ENCODE measurements around the gene WDR1.
"Not testable (repeated sequence)": the region's sequence is repeated elsewhere in the genome, so short reads cannot be mapped to it uniquely, and the experiment has no call there.

The WDR1 gene

GRCh38 chr4:10130178-10130888 is 13.7 kb upstream of the WDR1 start:
- DNase-seq (ENCODE audit: low spot score): no peak

DNA sequence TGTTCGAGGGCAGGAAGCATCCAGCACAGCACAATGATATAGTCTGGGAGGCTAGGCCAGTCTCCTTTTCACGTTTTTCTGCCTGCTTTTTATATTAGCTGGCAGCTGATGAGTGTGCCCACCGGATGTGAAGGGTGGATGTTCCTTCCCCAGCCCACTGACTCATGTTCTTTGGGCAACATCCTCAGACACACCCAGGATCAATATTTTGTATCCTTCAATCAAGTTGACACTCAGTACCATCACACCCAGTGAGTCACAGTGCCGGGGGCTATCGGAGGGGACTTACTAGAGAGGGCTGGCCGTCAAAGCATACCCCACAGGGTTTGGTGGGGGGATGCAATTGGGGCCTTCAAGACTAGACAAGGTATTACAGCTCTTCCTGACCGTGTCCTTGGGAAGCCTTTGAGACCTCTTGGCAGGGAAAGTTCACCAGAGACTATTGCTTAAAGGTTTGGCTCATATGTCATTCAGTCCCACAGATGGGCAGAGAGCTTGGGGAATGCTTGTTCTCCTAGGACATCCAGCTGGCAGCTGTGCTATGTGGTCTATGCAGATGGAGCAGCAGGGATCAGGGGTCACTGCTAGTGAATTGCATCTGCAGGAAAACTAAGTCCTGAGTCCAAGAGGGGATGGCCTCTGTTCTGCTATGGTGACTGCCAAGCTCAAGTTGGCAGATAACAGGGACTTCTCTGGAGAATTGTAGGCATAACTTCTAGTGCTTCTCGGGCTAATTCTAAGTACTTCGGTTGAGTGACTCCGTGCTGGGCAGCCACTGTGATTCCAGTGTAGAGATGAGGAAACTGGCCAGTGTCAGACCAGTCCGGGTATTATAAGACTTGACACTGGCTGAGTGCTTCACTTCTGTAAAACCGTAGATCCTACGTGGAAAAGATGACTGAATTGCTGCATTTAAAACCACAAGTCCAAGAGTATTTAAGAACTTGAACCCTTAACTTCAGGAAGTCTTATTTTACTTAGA is 12.9 kb upstream of the WDR1 start:
- DNase-seq (ENCODE audit: low spot score): no peak

- no peak for DNase-seq (ENCODE audit: low spot score)
Measured at GRCh38 chr4:10128761-10129160, 12.2 kb upstream of the WDR1 start.

DNA sequence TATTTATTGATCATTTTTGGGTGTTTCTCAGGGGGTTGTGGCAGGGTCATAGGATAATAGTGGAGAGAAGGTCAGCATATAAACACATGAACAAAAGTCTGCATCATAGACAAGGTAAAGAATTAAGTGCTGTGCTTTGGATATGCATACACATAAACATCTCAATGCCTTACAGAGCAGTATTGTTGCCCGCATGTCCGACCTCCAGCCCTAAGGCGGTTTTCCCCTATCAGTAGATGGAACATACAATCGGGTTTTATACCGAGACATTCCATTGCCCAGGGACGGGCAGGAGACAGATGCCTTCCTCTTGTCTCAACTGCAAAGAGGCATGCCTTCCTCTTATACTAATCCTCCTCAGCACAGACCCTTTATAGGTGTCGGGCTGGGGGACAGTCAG is 10.9 kb upstream of the WDR1 start:
- DNase-seq (ENCODE audit: low spot score): not testable (repeated sequence)

DNA sequence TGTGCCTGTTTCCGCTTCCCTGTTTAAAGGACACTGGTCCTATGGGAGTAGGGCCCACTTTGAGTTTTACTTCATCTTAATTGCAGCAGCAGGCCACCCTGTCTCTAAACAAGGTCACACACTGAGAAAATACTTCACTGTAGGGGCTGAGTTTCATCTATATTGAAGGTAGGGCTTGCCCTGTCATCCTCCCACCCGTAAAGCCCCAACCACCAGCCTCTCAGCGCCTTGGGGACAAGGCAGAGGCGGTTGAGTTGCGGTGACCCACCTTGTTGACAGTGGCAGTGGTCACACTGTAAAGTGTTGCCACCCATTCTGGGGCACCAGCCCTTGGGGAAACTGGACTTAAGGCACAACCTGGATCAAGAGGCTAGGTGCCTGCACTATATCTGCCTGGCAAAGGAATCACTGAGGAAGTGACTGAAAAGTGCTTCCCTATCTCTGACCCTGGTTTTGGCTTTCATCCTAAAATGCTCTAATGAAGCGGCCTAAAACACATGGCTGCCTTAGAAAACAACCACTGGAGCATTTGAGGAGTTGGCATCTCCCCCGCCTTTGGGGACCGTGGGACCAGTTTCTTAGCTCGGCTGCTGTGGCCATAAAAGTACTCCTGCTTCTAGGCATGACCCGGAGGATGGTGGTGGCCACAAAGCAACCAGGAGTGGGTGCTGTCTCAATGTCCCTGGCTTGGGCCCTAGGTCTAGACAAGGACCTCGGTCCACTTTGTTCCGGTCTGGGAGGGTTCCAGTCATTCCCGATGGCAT is 7.8 kb upstream of the WDR1 start:
- no peak for DNase-seq (ENCODE audit: low spot score)

DNA sequence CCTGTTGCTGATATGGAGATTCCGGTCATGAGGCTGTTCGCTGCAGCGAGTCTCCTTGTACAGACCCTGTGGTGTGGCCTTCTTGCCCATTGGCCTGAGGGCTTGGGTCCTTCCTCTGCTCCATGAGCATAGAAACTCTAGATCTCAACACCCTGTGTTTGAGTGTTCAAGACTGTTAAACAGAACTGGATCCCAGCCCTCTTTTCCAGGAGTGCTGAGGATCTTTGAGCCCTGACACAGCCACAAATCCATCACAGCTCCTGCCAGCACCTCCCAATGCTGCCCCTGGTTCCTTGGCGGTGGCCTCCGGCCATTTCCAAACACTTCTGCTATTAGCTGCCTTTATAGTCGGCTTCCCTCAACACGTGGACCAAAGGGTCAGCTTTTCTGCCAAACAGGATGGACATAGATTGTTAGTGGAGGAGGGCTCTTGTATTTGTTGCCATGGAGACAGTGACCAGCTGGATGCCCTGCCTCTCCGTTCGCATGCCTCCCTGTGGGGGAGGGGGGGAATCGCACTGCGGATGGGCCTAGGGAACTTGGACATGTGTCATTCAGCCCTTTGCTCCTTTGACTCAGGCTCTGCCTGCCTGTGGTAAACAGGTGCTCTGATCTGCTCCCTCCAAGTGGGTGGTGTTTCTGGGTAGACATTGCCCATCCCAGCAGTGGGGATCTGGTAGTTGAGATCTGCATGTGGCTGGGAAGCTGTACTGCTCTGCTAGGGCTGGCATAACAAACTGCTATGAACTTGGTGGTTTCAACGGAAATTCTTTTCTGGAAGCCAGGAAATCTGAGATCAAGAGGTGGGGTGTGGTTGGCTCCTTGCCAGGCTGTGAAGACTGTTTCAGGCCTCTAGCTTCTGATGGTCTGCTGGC is 6.9 kb upstream of the WDR1 start:
- no peak for DNase-seq (ENCODE audit: low spot score)

GRCh38 chr4:10122236-10122932 is 5.8 kb upstream of the WDR1 start:
- DNase-seq (ENCODE audit: low spot score): no peak

DNA sequence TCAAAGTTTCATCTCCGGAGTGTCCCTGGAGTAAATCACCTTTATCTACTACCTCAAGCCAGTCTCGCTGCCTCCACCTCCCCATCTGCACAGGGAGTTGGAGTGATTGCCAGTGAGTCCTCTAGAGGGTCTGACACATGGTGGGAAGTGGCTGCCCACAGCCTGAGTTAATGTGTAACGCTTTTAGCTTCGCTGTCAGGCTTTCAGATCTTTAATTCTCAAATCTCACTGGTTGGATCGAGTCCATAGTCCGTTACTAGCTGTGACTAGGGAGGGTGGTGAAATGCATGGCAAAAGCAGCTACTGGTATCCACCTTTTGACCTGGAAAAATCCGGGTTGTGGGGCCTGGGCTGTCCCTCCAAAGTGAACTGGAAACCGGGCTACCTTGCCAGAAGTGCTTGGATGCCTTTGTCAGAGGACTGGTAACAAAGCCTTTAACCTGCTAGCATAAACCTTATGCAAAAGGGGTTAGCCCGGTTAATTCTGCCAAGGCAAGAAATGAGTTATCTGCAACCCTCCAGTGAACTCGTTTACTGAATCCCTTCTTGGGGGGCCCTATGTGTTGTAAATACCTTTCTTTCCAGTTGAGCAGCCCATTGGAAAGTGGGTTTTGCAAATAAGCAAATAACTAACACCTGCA is 5.1 kb upstream of the WDR1 start:
- DNase-seq (ENCODE audit: low spot score): no peak

GRCh38 chr4:10120943-10121567 is 4.5 kb upstream of the WDR1 start:
- DNase-seq (ENCODE audit: low spot score): no peak

GRCh38 chr4:10119773-10120172 is 3.2 kb upstream of the WDR1 start:
- DNase-seq (ENCODE audit: low spot score): no peak

DNA sequence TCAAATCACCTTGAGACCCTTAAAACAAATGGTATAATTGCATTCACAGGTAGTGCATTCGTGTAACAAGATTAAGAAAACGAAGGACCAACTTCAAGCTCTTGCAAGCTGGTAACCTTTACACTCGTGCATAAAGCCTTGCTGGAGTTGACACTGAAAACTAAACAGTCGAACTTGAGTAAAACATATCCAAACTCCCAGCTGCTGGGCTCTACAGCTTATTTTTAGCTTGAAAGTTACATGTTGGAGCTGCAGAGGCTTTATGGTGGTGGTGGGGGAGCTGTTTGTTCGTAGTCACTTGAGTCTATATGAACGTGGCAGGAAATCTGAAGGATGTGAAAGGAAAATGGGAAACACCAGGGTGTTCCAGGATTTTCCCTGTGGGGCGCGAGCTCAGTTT is 2.7 kb upstream of the WDR1 start:
- DNase-seq (ENCODE audit: low spot score): no peak

GRCh38 chr4:10118048-10119004 is 1.7 kb upstream of the WDR1 start:
- no peak for DNase-seq (ENCODE audit: low spot score)

GRCh38 chr4:10117359-10118047 is 904 bp upstream of the WDR1 start:
- no peak for DNase-seq (ENCODE audit: low spot score)

DNA sequence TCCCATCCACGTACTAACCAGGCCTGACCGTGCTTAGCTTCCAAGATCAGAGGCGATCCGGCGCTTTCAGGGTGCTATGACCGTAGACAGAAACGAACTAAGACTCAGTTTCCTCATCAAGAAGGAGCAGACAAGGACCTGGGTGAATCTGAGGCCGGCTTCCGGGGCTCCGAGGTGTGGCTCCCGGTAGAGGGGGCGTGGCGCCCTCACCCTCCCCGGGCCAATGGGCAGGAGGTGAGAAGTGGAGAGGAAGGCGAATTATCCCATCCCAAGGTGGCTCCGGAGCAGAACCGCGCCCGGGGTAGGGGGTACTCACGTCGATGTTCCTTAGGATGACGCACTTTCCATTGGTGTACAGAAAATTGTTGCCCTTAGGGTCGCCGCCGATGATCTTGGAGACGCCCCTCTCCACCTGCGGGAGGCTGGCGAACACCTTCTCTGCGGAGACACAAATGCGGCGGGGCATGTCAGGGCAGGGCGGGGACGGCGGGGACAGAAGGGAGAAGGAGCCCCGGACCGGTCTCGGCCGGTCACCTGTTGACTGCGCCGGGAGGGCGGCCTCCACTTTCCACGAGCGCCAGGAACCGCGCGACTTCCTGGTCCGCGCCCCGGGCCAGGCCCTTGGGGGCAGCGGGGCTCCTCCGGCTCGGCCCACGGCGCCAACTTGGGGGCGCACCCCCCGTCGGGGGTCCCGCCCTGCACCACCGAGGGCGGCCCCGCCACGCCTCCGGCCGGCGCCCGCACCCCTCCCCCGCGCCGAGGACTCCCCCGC is 616 bp downstream of the WDR1 start:
- peak; percentile 34 for DNase-seq (ENCODE audit: low spot score)

DNA sequence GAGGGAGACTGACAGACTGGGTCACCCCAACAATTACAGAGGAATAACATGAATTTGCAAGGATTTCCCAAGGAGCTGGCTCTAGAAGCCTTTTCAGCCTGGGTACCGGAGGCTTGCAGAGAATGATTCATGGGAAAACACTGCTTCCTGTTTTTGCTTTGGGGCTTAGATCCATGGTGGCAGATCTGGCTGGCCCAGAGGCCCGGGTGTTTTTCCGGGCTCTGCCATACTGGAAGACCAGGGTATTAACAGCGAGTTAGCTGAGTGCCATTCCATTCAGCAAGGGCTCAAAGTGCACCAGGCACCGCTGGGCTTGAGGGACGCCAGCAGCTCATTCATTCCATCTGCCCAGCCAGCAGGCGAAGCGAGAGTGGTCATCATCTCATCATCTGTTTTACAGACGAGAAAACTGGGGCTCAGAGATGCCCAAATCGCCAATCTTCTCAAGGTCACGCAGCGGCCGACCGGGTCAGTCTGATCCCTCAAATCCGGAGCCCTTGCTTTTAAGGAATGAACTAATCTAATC is 1.3 kb downstream of the WDR1 start:
- DNase-seq (ENCODE audit: low spot score): no peak

DNA sequence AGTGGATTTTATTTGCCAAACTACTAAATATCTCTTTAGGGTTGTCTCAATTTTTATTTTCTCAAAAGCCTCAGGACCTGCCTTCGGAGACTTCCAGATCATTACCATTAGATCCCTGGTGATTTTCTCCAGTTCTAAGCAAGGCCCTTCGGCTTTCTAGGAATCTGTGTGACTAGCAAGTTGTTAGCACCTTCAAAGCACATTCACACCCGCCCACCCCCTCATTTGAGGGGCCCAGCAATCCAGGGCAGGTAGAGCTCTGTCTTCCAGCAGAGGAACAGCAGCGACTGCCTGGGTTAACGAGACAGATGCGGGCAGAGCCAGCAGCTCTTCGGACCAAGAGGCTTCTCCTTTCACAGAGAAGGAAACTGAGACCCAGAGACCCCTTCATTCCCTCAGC is 2.0 kb downstream of the WDR1 start:
- no peak for DNase-seq (ENCODE audit: low spot score)

GRCh38 chr4:10114147-10114546 is 2.5 kb downstream of the WDR1 start:
- DNase-seq (ENCODE audit: low spot score): no peak

Measured in cerebellar cortex (tissue), 1 donor.